HG03439 (cell line): Measurements from ENCODE around the gene NECTIN4.
A peak's percentile ranks its signal among the peaks of the same experiment; 100 is the strongest.

ENCODE experiments used
- ATAC-seq: cut with Tn5 transposase; IDR thresholded peaks from one replicate; pipeline ENCODE4 v1.9.1; 2021; ENCODE audit warnings: mild to moderate bottlenecking, moderate library complexity; ENCODE audit not compliant: unreplicated experiment

NECTIN4 gene

DNA sequence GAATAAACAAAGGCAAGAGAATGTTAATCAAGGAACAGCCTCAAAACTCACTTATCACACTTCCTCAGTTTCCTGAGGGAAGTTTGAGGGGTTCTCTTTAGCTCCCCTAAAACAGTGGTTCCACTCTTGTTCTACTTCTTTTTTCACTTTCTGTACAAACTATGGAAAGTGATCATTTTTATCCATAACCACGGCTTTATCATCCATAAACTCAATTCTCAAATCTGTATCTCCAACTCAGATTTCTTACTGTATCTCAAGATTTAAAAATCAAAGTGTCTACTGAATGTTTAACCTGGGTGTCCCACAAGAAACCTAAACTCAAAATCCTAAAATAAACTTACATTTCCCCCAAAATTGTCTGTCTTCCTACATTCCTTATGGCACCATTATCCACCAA is 24.6 kb upstream of the NECTIN4 start:
- no peak for ATAC-seq

DNA sequence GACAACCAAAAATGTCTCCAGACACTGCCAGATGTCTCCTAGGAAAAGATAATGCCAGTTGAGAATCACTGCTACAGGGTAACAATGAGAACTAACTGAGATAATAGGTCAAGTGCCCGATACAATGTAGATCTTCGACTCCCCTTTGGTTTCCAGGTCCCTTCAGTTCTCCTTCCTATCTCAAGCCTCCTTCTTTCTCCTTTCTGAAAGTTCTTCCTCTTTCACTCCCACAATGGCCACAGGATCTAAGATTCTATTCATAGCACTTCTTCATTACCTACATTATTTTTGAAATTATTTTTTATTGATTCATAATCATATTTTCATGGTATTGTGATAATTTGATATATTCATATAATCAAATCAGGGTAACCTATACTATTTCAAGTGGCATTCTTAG is 22.2 kb upstream of the NECTIN4 start:
- ATAC-seq, result no peak

DNA sequence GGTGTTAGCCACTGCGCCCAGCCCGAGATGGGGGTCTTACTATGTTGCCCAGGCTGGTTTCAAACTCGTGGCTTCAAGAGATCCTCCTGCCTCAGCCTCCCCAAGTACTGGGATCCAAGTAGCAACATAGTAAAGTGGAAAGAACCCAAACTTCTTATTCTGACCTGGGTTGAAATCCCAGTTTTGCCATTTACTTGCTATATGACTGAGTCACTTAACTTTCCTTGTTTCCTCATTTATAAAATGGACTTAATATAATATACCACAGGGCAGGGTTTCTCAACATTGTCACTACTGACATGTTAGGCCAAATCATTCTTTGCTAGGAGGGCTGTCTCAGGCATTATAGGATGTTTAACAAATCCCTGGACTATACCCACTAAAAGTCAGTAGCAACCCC is 21.8 kb upstream of the NECTIN4 start:
- ATAC-seq, result no peak

DNA sequence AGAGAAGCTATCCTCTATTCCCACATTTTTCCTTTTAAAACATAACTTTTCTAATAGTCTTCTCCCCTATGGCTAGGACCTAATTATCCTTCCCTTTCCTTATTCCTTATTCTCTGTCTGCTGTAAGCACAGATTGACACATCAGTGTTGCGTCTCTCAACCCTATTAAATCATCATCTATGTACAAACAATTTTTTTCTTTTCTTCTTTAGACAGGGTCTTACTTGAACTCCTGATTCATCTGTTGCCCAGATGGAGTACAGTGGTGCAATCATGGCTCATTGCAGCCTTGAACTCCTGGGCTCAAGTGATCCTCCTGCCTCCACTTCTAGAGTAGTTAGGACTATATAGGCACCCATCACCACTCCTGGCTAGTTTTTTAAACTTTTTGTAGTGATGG is 17.1 kb upstream of the NECTIN4 start:
- ATAC-seq, result no peak

DNA sequence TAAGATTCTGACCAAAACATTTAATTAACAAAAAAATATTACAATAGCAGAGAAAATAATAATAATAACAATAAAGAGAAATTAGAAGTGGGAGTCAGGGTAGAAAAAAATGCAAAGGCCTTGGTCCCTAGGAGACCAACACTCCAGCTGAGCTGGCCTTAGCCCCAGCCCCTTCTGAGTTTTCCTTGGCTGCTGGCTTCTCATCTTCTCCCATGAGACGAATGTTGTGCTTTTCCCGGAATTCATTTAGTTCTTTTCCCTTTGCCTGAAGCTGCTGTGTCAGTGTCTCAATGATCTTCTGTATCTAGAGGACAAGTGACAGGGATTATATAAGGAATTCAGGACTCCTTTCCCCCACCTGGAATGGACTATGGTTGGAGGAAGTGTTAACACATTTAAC is 11.2 kb upstream of the NECTIN4 start:
- no peak for ATAC-seq

DNA sequence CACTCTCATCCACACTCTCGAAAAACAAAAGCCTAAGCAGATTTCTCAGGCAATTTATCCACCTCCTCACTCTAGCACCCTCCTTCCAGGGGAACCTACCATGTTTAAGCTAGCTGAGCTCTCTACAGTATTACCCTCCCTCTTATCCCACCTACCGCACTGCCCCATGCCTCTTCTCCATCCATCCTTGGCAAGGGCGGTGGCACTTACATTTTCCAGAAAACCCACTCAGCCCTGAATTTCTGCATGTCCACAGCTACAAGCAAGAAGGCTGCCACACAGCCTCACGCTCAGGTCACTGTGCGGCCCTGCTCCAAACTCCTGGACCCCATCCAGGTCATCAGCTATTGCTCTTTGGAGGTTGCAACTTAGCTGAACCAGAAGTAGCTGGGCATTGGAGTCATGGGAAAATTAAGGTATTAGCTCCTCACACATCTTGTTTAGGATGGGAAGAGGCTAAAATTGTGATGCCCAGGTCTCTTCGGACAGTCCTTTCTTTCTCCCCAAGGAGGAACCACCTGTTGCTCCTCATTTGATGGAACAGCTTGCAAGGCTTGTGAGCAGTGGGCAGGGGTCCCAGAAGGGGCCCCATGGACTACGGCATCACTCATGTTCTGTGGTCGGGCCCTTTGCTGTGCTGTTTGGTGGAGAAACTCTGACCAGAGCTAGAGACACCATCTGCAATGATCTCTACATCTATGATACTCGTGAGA is 9.9 kb upstream of the NECTIN4 start:
- ATAC-seq, result no peak

DNA sequence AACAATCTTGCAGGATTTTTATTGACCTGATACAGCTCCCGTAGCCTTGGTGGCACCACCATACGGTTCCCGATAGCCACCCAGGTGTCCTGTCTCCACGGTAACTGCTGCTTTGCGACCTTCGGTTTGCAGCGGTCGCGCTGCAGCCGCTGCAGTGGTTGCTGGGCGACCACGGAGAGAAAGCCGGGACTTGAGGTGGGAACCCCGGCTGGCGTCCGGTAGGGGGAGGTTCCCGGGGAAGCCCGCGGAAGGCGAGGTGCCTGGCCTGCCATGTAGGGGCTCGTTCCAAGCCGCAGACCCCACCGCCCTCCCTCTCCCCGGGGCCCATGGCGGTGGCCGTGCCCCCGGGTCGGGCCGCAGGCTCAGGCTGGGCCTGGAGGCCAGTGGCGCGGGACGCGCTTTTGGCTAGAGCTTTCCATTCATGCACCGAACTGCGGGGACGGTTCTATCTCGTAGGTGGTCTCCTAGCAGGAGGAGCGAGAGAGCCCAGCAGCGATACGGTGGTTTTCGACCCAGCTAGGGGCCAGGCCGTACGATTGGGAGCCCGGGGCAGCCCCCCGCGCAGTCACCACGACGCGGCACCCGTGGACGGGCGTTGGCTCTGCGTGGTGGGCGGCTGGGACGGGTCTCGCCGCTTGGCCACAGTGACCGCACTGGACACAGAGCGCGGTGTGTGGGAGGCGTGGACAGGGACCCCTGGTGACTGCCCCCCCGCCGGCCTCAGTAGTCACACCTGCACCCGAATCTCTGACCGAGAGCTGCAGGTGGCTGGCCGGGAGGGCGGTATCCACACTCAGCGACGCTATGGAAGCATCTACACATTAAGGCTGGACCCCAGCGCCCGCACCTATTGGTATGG is 9.1 kb upstream of the NECTIN4 start, which contains the start of gene KLHDC9:
TSS of gene KLHDC9 (plus strand) at position 152 of the 859 bp plus-strand sequence. CDS start at position 327, 175 bp downstream.
- peak; percentile 77 for ATAC-seq

DNA sequence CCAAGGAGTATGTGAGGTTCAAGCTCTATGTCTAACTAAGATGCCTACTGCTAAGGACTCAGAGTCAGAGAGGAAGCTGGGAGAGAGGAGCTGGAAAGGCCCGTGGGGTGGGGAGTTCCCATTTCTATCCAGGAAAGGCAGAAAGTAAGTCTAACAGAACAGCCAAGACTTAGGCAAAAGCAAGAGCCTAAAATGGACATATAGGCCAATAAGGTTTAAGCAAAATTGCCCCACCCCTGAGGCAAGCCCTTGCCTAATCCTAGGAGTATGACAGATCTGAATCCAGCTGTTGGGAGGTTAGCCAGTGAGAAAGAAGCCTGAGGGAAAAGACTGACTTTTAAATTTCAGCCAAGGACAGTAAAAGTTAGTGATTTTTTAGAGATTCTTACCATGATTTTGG is 7.2 kb upstream of the NECTIN4 start:
- no peak for ATAC-seq

DNA sequence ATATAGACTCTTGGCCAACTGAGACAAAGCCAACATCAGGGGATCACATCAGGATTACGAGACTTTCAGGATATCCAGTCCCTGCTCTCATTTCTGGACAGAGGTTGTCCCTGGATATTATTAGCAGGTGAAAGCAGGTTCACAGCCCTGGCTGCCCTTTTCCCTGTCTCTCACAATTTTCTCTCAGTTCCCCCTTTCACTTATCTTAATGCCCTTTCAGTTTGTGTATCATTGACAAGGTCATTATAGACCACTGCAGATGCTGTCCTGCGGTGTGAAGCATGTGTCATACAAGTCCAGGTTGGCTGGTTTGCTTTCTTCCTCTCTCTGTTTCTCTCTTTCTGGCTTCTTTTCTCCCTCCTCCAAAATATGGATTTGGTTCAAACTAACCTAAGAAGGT is 6.7 kb upstream of the NECTIN4 start:
- no peak for ATAC-seq

DNA sequence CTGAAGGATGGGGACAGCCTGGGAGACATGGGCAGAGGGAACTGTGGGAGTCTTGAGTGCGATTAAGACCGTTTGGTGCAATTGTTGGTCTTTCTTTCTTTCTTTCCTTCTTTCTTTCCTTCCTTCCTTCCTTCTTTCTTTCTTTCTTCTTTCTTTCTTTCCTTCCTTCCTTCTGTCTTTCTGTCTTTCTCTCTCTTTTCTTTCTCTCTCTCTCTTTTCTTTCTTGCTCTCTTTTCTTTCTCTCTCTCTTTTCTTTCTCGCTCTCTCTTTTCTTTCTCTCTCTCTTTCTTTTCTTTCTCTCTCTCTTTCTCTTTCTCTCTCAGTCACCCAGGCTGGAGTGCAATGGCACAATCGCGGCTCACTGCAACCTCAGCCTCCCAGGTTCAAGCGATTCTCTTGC is 5.9 kb upstream of the NECTIN4 start:
- no peak for ATAC-seq

DNA sequence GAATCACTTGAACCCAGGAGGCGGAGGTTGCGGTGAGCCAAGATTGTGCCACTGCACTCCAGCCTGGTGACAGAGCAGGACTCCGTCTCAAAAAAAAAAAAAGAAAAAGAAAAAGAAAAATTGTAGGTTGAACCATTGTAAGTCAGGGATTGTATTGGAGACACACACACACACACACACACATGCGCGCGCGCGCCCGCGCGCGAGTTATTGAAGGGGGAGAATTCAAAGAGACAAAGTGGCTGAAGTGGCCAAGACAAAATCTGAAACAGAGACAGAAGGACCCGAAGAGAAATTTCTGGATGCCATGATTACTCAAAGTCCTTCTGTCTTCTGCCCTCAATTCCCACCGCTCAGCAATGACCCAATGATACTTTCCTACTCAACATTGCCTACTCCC is 5.1 kb upstream of the NECTIN4 start:
- ATAC-seq, result no peak

DNA sequence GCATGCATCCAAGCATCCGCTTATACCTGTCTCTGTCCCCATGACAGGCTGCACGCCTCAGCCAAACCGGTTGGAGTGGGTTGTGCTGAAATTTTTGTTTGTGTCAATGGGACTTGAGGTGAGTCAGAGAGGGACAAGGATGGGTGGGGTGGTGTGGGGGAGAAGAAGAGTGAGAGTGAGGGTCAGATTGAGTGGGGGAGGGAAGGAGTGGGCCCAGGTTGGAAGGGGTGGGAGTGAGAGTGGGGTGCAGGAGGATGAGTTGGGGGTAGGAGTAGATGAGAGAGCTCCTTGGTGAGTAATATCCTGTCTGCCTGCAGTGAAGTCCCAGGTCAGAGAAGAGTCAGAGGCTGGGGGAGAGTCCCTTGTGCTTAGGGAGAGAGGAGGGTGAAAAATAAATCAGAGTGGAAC is 3.3 kb upstream of the NECTIN4 start:
- ATAC-seq, result no peak

DNA sequence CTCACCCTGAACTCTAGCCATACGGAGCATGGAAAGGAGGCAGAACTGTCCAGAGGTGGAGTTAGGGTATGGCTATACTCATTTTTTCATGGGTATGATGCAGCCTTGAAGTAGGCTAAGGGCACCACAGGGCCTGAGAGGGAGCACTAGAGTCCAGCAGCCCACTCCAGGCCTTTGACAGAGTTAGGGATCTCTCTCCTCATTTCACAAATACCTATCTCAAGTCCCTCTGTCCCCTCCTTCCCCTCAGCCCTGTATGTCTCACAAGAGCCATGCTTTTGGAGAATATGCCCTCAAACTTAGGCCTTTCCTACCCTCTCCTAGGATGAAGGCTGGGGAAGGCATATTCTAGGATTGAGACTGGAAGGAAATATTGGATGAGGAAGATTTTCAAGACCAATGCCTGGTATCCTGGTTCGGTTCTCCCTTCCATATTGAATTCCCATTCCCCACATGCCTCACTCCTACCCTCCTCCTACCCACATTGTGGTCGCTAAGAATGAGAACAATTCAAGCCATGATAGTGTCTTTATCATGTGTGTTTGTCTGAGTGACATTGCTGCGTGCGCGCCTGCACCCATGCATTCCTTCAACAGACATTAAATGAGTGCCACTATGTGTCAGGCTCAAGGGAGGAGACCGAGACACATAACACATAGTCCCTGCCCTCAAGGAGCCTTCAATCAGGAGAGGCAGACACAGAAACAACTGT is 2.6 kb upstream of the NECTIN4 start:
- ATAC-seq, result no peak

DNA sequence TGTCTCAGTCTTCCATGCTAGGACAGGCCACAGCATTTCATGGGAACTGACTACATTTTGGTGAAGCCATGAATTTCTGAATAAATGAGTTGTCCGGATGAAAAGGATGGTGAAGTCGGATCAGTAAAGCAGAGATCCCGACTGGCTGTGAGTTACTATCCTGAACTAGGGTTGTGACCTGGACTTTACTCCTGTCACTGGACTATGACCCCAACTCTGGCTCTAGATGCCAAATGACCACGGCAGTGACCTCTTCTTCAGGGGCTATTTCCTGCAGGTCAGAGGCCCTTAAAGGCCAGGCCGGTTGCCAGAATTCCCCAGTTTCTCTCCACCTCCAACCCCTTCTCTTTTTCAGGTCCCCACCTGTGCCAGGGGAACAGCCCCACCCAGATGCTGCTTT is 1.7 kb upstream of the NECTIN4 start:
- no peak for ATAC-seq

DNA sequence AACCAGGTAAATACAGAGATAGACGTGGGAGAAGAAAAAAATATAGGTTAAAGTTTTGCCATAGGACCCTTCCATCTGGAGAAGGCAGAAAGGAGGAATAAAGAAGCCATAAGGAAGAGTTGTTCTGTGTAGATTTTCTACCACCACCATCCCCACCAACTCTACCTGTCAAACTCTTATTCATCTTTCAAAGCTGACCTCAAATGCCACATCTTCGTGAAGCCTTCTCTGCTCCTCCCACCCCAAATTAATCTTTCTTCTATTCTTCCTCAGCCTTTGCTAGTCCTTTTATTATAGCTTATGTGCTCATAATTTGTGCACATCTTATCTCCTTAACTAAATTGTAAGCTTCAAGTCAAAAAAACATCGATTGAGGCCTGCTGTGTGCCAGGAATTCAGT is 1.3 kb upstream of the NECTIN4 start:
- ATAC-seq, result no peak

DNA sequence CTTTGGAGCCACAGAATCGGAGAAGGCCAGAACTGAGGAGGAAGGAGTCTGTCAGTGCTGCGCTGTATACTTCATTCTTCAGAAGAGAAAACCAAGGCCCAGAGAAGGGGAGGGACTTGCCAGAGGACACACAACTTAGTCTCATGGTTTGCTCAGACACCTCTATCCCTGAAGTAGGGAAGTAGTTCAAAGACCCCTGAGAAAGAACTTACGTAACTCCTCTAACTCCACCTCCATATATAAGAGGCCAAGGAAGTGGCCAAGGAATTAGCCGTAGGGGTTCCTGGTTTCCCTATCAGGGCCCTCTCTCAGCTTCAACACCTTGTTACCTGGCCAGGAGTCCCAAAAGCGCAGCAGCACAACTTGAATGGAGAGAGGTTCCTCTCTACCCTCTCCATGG is 580 bp upstream of the NECTIN4 start:
- no peak for ATAC-seq

DNA sequence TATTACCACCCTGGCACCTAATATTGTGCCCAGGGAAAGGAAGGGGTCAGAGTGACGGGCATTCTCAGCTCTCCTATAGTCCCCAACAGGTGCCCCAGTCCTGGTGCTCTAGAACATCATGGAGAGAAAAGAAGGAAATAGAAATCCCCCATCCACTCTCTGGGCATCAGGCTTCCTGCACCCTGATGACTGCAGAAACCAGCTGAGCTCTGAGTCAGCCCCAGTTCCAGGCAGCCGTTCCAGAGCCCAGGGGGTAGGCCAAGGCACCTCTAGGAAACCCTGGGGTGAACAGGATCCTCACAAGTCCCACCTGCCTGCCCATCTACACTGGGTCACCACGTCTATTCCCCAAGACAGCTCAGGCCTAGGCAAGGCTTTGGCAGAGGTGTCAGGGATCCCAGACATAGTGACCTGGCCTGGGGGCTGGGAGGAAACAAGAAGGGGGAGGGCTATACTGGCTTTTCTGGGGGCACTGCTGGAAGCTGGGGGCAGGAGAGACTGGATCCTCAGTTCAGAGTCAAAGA is 709 bp downstream of the NECTIN4 start:
- ATAC-seq, result no peak

DNA sequence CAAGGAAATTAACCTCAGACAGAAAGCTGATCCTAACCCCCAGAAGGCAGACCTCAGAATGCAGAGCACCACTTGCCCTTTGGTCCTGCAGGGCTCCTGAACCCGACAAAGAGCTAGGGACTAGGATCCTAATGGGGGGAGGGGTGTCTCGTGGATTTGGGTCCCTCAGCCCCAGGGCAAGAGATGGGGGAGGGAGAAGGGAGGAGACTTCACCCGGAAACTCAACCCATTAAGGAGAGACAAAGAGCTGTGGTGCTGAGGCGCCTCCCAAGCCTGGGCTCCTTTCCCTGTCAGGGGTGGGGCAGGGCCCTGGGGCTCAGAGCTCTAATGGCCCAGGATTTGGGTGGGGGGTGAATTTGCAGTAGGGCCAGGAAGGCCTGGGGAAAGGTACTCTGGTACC is 2.9 kb downstream of the NECTIN4 start:
- no peak for ATAC-seq

DNA sequence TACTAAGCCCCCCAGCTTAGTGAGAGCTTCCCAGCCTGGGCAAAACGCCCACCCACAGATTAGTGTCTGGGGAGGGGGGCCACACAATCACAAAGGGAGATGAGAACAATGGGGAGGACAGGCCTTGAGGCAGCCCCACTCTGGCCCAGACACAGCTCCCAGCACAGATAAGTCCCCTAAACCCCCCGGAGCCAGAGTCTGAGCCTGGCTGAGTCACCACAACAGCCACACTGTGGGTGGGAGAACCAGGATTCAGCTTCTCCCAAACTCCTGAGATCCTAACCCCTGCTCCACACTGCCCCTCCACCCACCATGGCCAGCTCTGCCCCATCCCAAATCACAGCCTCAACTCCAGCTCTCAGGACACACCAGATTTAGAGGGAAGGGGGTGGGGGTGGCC is 4.2 kb downstream of the NECTIN4 start:
- no peak for ATAC-seq

DNA sequence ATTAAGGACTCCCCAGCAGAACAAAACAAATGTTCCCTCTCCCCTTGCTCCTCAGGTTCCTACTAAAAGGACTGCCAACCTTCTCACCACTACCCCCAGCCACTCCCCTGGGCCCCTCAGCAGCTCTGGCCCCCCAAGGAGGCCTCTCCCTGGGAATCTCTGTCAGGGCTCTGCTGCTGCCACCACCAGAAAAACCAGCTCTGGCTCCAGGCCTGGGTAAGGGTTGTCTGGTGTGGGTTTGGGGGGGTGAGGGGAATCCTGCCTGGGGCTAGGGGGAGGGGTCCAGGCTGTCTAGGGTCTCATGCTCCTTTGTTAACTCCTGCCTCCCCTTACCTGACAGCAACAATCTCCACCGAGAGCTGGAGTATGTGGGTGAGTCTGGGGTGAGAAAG is 4.8 kb downstream of the NECTIN4 start:
- ATAC-seq, result no peak

DNA sequence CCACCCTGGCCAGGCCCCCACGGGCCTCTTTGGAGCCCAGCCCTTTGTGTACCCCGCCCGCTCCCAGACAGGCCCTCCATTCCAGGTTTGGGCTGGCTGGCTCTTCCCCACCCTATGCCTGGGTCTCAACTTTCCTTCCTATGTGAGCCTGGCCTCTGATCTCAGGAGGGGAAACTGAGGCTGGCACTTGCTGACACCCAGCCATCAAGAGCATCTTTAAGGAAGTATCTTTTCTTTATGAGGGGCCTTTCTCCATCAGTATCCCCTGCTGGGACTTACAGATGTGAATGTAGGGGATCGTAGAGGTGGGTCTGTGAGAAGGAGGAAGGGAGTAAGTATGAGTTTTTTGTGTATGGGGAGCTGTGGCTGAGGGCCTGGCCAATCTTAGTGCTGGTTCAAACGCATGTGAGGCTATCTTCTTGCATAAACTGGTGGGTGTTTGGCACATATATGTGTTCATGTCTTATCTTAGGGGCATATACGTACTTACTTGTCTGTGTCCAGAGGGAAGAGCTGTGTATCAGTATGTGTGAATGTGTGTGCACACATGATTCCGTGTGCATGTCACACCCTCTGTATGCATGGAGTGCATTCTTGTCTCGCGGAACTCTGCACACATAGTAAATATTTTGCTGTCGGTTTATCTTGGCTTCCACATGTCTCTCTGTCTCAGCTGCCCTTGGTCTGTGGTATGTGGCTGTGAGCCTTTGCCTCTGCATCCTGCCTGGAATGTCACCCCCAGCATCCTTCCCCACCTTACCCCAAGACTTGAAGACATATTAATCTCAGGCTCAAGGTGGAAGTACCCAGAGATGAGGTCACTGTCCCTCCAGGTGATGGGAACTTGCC is 5.4 kb downstream of the NECTIN4 start:
- no peak for ATAC-seq
